Liver (tissue), 3 donors: ENCODE data around the gene GRAP2.

Experiments
- ATF3 ChIP-seq: IDR thresholded peaks from 2 replicates; pipeline ENCODE4 v1.6.1; 2016; ENCODE audit warnings: antibody characterized with exemption
- CTCF ChIP-seq: fragments of 150-350 bp; IDR thresholded peaks from 2 replicates; pipeline ENCODE4 v1.5.1; 2017; ENCODE audit warnings: improper control_type of control experiment, low read depth, low read length; ENCODE audit not compliant: missing input control
- EGR1 ChIP-seq, 2 donors: IDR thresholded peaks; 2 replicates each; pipeline ENCODE4 v1.6.1; 2016 to 2018; ENCODE audit warnings: antibody characterized with exemption in 2 of 2, low read depth in 2 of 2
- GABPA ChIP-seq, 2 donors: IDR thresholded peaks in 1 of 2; conservative IDR thresholded peaks in 1 of 2; 2 replicates each; pipeline ENCODE4 v1.6.1; 2016; ENCODE audit warnings: antibody characterized with exemption in 2 of 2, mild to moderate bottlenecking in 1 of 2, moderate library complexity in 1 of 2
- HNF4G ChIP-seq: IDR thresholded peaks from 2 replicates; pipeline ENCODE4 v1.6.1; 2016; ENCODE audit warnings: antibody characterized with exemption
- JUND ChIP-seq, 2 donors: IDR thresholded peaks; 2 replicates each; pipeline ENCODE4 v1.6.1; 2016; ENCODE audit warnings: antibody characterized with exemption in 2 of 2
- MAX ChIP-seq: IDR thresholded peaks from 2 replicates; pipeline ENCODE4 v1.6.1; 2016; ENCODE audit warnings: antibody characterized with exemption
- NR2F2 ChIP-seq: IDR thresholded peaks from 2 replicates; pipeline ENCODE4 v1.6.1; 2016; ENCODE audit warnings: antibody characterized with exemption
- RAD21 ChIP-seq, 2 donors: IDR thresholded peaks; 2 replicates each; pipeline ENCODE4 v1.6.1; 2016; ENCODE audit warnings: antibody characterized with exemption in 2 of 2, mild to moderate bottlenecking in 2 of 2
- REST ChIP-seq: IDR thresholded peaks from 2 replicates; pipeline ENCODE4 v1.6.1; 2016; ENCODE audit warnings: antibody characterized with exemption, mild to moderate bottlenecking
- RXRA ChIP-seq, 2 donors: IDR thresholded peaks; 2 replicates each; pipeline ENCODE4 v1.6.1; 2017 to 2018; ENCODE audit warnings: antibody characterized with exemption in 2 of 2, mild to moderate bottlenecking in 1 of 2
- SP1 ChIP-seq: IDR thresholded peaks from 2 replicates; pipeline ENCODE4 v1.6.1; 2018; ENCODE audit warnings: antibody characterized with exemption, mild to moderate bottlenecking
- TAF1 ChIP-seq: conservative IDR thresholded peaks from 2 replicates; pipeline ENCODE4 v1.6.1; 2016; ENCODE audit warnings: antibody characterized with exemption, mild to moderate bottlenecking
- YY1 ChIP-seq: IDR thresholded peaks from 2 replicates; pipeline ENCODE4 v1.6.1; 2016; ENCODE audit warnings: antibody characterized with exemption, mild to moderate bottlenecking
- donor health status: healthy.
- donor health status: healthy.

DNA sequence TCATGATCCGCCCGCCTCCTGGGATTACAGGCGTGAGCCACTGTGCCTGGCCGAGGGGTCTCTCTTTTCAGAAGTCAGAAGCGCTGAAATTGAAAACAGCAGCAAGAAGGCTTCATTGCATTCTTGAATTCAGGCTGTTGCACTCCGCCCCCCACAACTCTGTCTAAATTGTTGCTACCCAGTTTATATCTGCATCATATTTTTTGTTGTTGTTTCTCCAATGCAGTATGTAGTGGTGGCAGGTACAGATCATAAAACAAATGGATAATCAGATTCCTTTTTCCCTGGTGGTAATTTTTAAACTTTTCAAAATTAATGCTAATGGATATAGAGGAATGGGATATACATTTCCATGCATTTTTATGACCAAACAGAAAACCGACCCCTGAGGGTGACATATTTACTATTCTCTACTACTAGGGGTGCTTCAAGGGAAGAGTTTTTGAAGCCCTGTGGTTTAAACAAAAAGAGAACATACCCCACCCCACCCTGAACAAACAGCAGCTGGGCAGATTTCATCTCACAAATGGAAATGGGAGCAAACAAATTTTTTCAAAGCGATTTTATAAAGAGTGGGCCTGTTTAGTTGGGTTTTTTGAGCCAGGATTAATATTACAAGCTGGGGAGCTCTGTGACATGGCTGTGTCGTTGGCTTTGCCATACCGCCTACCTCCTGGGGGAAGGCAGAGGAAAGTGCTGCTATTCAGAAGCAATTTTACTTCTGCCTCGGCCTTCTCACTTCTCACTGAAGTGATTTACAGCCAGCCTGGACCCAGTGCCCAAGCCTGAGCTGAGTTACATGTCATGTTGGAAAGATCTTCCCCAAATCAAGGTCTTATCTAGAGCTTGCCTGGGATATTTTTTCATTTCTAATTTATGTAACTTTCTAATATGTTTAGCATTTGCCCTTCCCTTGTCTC is 43.3 kb downstream of the GRAP2 start:
- TF ChIP-seq CTCF (no peak), TAF1 (no peak), RAD21 (IDR thresholded peaks at IDR 0.05) (no peak), GABPA (IDR thresholded peaks at IDR 0.05 in 1 of 2, conservative IDR thresholded peaks at IDR 0.05 in 1 of 2) (no peak), NR2F2 (no peak), REST (no peak), RXRA (IDR thresholded peaks at IDR 0.05) (no peak), ATF3 (no peak), HNF4G (no peak), YY1 (no peak), SP1 (no peak), MAX (no peak), JUND (IDR thresholded peaks at IDR 0.05) (no peak), EGR1 (IDR thresholded peaks at IDR 0.05; ENCODE audit: low read depth in 2 of 2) (no peak)
